ENCODE measurements around the gene DARS2. TPM values are rescaled to one million over a fixed set of nuclear protein-coding genes. Genes with fewer than 3 reads are reported as not detected.

DARS2 gene
- total RNA-seq, 4 donors from 2014 or later, result 5.5 to 9.1 (median 7.7) TPM

GRCh38 chr1:173864179-173864867, 39.9 kb downstream of the DARS2 start:
- H3K36me3 ChIP-seq, result peaks cover 32 to 71% (median 60%) of the 10 kb centered on the region in 4 donors
- H3K27me3 ChIP-seq, result no peaks in the 10 kb centered on the region
- H3K9me3 ChIP-seq, result no peaks in the 10 kb centered on the region
- intact Hi-C loops (cut with DNase I), result no loop called here
- WGBS, result 83% methylated on average over 5 of the region's 5 CpGs
- no peak overlapping the region for H3K27ac ChIP-seq (replicated peaks in 1 of 4)
- TF ChIP-seq EP300 (IDR thresholded peaks at IDR 0.05) (no peak), POLR2AphosphoS5 (IDR thresholded peaks at IDR 0.05) (no peak), POLR2A (IDR thresholded peaks at IDR 0.05; ENCODE audit: low read depth) (no peak)
- TF ChIP-seq, protein P1, sequence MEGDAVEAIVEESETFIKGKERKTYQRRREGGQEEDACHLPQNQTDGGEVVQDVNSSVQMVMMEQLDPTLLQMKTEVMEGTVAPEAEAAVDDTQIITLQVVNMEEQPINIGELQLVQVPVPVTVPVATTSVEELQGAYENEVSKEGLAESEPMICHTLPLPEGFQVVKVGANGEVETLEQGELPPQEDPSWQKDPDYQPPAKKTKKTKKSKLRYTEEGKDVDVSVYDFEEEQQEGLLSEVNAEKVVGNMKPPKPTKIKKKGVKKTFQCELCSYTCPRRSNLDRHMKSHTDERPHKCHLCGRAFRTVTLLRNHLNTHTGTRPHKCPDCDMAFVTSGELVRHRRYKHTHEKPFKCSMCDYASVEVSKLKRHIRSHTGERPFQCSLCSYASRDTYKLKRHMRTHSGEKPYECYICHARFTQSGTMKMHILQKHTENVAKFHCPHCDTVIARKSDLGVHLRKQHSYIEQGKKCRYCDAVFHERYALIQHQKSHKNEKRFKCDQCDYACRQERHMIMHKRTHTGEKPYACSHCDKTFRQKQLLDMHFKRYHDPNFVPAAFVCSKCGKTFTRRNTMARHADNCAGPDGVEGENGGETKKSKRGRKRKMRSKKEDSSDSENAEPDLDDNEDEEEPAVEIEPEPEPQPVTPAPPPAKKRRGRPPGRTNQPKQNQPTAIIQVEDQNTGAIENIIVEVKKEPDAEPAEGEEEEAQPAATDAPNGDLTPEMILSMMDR (IDR thresholded peaks at IDR 0.05), result no peak
- H3K4me3 ChIP-seq, result no peak overlapping the region
- H3K4me1 ChIP-seq, result peaks cover 18 to 39% (median 38%) of the 10 kb centered on the region in 4 donors
- DNase-seq (ENCODE audit: extremely low spot score), result no peak

DNA sequence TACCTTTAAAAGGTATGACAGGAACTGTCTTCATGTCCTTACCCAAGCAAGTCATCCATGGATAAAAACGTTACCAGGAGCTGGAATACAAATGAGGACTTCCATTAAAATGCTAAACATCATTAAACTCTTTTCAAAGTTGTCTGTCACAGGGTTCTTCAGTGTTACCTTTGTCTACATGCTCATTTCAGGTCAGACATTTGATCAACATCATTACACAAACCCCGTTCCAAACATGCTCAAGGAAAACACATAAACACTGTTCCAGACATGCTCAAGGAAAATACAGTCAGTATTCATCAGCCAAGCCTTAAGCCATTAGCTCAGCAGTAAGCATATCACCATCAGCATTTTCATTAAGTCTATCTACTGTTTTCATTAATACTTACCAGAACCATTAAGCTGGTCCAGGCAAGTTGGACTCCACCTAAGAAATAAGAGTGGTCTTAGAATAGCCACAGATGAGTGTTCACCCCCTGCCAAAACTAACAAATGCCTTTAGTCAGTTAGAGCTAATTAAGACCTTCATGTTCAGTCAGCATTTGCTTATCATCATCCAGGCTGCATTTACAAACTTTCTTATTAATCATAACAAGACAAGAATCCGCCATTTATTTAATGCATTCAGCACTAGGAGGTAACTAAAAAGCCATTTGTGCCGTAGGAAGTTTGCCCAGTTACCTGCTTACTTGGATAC, 41.1 kb downstream of the DARS2 start:
- H3K27ac ChIP-seq (replicated peaks in 1 of 4), result peak overlapping the region in 2 of 4 donors; percentile 13 to 99
- no peak for DNase-seq (ENCODE audit: extremely low spot score)
- no peaks in the 10 kb centered on the region for H3K27me3 ChIP-seq
- TF ChIP-seq EP300 (IDR thresholded peaks at IDR 0.05) (no peak), POLR2A (IDR thresholded peaks at IDR 0.05; ENCODE audit: low read depth) (no peak), POLR2AphosphoS5 (IDR thresholded peaks at IDR 0.05) (no peak)
- TF ChIP-seq, protein P1 (IDR thresholded peaks at IDR 0.05), result no peak
- peak overlapping the region in 2 of 4 donors; percentile 5 to 96 for H3K4me3 ChIP-seq
- no peaks in the 10 kb centered on the region for H3K9me3 ChIP-seq
- H3K4me1 ChIP-seq, result peaks cover 20 to 48% (median 46%) of the 10 kb centered on the region in 4 donors
- peaks cover 32 to 65% (median 53%) of the 10 kb centered on the region in 4 donors for H3K36me3 ChIP-seq
- 34% methylated on average over 4 of the region's 4 CpGs for WGBS
- intact Hi-C loops (cut with DNase I), result loop anchor here (2.0 to 5.0 kb wide), 3 partner anchors 41 to 433 kb away; partner anchors contain the start of genes CENPL, DARS2 and RC3H1

GRCh38 chr1:173866413-173867115, 42.1 kb downstream of the DARS2 start:
- peak overlapping the region; percentile 92 to 99 (median 97) for H3K27ac ChIP-seq (replicated peaks in 1 of 4)
- TF ChIP-seq POLR2AphosphoS5 (IDR thresholded peaks at IDR 0.05), result no peak
- TF ChIP-seq POLR2A (IDR thresholded peaks at IDR 0.05; ENCODE audit: low read depth), result no peak
- TF ChIP-seq, protein P1 (IDR thresholded peaks at IDR 0.05), result no peak
- TF ChIP-seq EP300 (IDR thresholded peaks at IDR 0.05), result no peak
- no peaks in the 10 kb centered on the region for H3K9me3 ChIP-seq
- 24% methylated on average over 2 of the region's 2 CpGs for WGBS
- peaks cover 25 to 57% (median 53%) of the 10 kb centered on the region in 4 donors for H3K4me1 ChIP-seq
- intact Hi-C loops (cut with DNase I), result loop anchor here (2.0 to 5.0 kb wide), 3 partner anchors 42 to 434 kb away; partner anchors contain the start of genes CENPL, DARS2 and RC3H1
- H3K27me3 ChIP-seq, result no peaks in the 10 kb centered on the region
- no peak for DNase-seq (ENCODE audit: extremely low spot score)
- peaks cover 32 to 66% (median 49%) of the 10 kb centered on the region in 4 donors for H3K36me3 ChIP-seq
- H3K4me3 ChIP-seq, result peak overlapping the region; percentile 92 to 99 (median 96)

- Histone ChIP-seq H3K9me3 (no peaks in the 10 kb centered on the region), H3K4me1 (peaks cover 25 to 60% (median 53%) of the 10 kb centered on the region in 4 donors), H3K4me3 (peak overlapping the region; percentile 92 to 99 (median 96)), H3K27ac (replicated peaks in 1 of 4) (peak overlapping the region; percentile 92 to 99 (median 97)), H3K27me3 (no peaks in the 10 kb centered on the region), H3K36me3 (peaks cover 32 to 66% (median 43%) of the 10 kb centered on the region in 4 donors)
- intact Hi-C loops (cut with DNase I), result loop anchor here (2.0 to 5.0 kb wide), 3 partner anchors 42 to 435 kb away; partner anchors contain the start of genes CENPL, DARS2 and RC3H1
- WGBS, result 4% methylated on average over 32 of the region's 32 CpGs
- no peak for DNase-seq (ENCODE audit: extremely low spot score)
- TF ChIP-seq POLR2A (IDR thresholded peaks at IDR 0.05; ENCODE audit: low read depth), result no peak
- TF ChIP-seq, protein P1 (IDR thresholded peaks at IDR 0.05), result no peak
- TF ChIP-seq EP300 (IDR thresholded peaks at IDR 0.05), result no peak
- no peak for TF ChIP-seq POLR2AphosphoS5 (IDR thresholded peaks at IDR 0.05)
These were observed 42.8 kb downstream of the DARS2 start for GRCh38 chr1:173867141-173867752.
